ENCODE data around the gene SYNGR3.
"Not testable (repeated sequence)": the region's sequence is repeated elsewhere in the genome, so short reads cannot be mapped to it uniquely, and the experiment has no call there.

Gene SYNGR3

GRCh38 chr16:2008009-2008526 lies 18.3 kb downstream of the SYNGR3 start:
- no peak for DNase-seq (ENCODE audit: low read depth in 2 of 3, low spot score in 1 of 3)

DNA sequence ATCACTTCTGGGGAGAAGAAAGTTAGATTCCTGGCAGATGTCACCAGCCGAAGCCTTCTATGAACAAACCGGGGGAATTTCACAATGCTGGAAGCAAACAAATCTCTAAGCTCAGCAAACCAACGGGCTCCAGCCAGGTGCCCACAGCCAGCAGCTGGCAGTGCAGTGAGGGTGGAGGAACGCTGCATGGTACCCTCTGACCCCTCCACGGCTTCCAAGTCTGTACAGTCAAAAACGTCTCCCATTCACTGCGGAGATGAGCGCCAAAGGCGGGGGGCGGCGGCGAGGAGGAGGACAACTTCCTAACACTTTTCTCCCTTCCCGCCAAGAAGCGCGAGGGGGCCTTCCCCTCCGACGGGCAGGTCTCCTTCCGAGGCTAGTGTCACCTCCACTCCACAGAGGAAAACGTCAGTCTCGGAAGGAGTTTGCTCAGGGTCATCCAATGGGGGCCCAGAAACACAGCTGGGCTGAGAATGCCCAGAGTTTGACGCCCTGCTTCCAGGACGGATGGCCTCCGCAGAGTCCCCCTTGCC lies 18.9 kb downstream of the SYNGR3 start:
- peak in 1 of 3 donors; percentile 45 for DNase-seq (ENCODE audit: low read depth in 2 of 3, low spot score in 1 of 3)

DNA sequence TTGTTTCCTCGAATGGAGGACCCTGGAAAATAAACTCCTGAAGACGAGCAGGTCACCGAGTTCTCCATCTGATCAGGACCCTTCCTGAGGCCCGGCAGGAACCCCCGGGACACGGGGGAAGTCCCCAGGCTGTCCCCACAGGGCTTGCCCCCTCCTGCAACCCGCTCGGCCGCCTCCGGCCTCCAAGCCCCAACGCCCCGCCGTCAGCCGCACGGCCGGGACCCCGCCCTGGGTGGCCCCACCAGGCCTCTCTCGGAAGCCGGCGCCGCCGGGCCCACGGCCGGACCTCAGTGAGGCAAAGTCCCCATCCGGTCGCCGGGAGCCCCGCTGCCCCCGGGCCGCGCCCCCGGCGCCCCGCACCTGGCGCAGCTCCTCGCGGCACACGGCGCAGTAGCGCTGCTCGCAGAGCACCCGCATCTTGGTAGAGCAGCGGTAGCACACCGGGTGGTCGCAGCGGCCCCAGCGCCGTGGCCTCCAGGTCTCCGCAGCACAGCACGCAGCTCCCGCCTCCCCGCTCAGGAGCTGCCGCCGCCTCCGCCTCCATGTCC lies 19.5 kb downstream of the SYNGR3 start:
- DNase-seq (ENCODE audit: low read depth in 2 of 3, low spot score in 1 of 3) = no peak

DNA sequence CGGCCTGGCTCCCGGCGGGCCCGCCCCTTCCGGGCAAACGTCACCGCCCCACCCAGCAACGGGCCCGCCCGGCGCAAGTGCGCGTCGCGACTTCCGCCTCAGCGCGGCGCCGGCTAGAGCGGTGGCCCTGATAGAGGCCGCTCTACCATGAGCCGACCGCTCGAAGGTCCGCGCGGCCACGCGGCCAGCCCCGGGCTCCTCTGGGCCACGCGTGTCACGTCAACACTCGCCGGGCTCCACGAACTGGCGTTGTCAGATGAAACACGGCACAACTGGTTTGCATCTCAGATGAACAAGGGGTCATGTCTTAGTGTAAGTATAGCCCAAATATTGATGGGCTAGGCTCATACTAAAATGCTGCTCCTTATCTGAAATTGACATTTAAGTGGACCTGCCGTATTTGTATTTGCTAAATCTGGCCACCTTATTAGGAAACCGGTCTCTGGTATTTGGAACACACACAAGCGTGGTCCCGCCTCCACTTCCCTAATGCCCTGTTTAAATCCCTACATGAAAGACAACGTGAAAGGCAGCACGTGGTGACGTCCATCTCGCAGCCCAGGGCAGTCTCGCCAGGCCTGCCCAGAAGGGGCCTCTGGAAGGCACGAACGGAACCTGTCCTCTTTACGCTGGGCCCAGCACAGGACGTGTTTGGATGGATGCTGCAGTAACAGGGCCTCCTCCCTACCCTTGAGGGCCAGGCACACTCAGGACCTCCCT lies 20.2 kb downstream of the SYNGR3 start, which contains the start of gene ZNF598:
Gene ZNF598, minus strand, starts transcription at position 31 of the 720 bp plus-strand sequence.
- DNase-seq (ENCODE audit: low read depth in 2 of 3, low spot score in 1 of 3) = peak; percentile 53 to 79 (median 55)

DNA sequence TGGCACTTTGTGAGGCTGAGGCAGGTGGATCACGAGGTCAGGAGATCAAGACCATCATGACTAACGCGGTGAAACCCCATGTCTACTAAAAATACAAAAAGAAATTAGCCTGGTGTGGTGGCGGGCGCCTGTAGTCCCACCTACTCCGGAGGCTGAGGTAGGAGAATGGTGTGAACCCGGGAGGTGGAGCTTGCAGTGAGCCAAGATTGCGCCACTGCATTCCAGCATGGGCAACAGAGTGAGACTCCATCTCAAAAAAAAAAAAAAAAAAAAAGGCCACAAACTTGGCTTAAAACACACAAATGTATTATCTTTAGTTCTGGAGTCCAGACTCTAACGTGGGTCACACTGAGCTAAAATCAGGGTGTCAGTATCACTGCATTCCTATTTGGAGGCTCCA lies 22.0 kb downstream of the SYNGR3 start:
- DNase-seq (ENCODE audit: low read depth in 2 of 3, low spot score in 1 of 3) = not testable (repeated sequence)

GRCh38 chr16:2013527-2013926 lies 23.8 kb downstream of the SYNGR3 start:
- no peak for DNase-seq (ENCODE audit: low read depth in 2 of 3, low spot score in 1 of 3)

- DNase-seq (ENCODE audit: low read depth in 2 of 3, low spot score in 1 of 3) = no peak
Measured at GRCh38 chr16:2015117-2015946, 25.6 kb downstream of the SYNGR3 start.

- DNase-seq (ENCODE audit: low read depth in 2 of 3, low spot score in 1 of 3) = no peak
Measured at GRCh38 chr16:2015947-2016208, 26.1 kb downstream of the SYNGR3 start.

GRCh38 chr16:2016407-2016922 lies 26.7 kb downstream of the SYNGR3 start:
- DNase-seq (ENCODE audit: low read depth in 2 of 3, low spot score in 1 of 3) = no peak

- no peak for DNase-seq (ENCODE audit: low read depth in 2 of 3, low spot score in 1 of 3)
Measured at GRCh38 chr16:2019518-2019920, 29.7 kb downstream of the SYNGR3 start, which contains the start of gene NPW. NPW (plus strand) TSS chr16:2019785.

- DNase-seq (ENCODE audit: low read depth in 2 of 3, low spot score in 1 of 3) = no peak
Measured at GRCh38 chr16:2019921-2020831, 30.4 kb downstream of the SYNGR3 start.

GRCh38 chr16:2022723-2023091 lies 32.9 kb downstream of the SYNGR3 start:
- DNase-seq (ENCODE audit: low read depth in 2 of 3, low spot score in 1 of 3) = no peak

DNA sequence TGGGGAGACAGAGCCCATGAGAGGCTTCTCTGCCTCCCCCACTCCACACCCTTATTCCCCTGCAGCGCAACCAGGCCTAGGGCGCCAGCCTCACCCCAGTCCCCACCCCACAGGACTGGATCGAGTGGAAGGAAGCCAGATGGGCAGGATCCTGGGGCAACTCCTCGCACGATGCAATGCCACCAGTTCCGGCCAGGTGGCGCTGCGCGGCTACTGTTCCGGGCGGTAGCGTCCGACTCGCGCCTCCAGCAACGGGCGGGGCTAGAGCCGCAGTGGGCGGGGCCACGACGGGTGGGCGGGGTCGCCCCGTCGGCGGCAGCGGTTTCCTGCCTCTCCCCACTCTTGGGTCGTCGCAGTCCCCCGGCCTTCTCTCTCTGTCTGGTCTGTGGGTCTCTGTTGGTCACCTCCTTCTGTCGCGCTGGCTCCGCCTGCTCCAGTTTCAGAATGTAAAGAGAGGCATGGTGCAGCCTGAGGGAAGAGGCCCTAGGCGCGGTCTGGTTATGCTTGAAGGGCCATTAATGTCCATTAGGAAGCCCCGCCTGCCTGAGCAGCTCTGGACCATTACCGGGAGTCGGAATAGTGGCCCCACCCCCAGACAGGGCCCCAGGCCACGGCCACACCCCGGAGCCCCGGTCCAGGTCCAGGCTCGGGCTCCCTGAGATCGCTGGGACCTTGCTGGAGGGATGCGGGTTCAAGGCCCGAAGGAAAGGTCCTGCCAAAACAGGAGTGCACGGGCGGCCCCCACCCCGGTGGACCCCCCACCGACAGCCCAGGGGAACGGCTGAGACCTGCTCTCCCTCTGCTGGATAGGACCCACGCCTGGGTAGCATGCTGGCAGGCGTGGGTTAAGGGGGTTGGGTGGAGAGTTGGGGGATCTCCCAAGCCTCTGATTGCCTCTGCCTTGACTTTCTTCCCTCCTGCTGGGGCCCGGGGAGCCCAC lies 33.6 kb downstream of the SYNGR3 start:
- peak; percentile 87 to 99 (median 92) for DNase-seq (ENCODE audit: low read depth in 2 of 3, low spot score in 1 of 3)

- DNase-seq (ENCODE audit: low read depth in 2 of 3, low spot score in 1 of 3) = no peak
Measured at GRCh38 chr16:2024032-2024420, 34.3 kb downstream of the SYNGR3 start.

- DNase-seq (ENCODE audit: low read depth in 2 of 3, low spot score in 1 of 3) = no peak
Measured at GRCh38 chr16:2025251-2025650, 35.5 kb downstream of the SYNGR3 start.

- DNase-seq (ENCODE audit: low read depth in 2 of 3, low spot score in 1 of 3) = no peak
Measured at GRCh38 chr16:2025878-2026460, 36.2 kb downstream of the SYNGR3 start.

- DNase-seq (ENCODE audit: low read depth in 2 of 3, low spot score in 1 of 3) = no peak
Measured at GRCh38 chr16:2026461-2027023, 36.8 kb downstream of the SYNGR3 start, which contains the start of gene NHERF2. NHERF2 (plus strand) TSS chr16:2026902; CDS start chr16:2027006, 104 bp downstream.

All from stimulated activated CD4-positive, alpha-beta T cell treated with anti-CD3 and anti-CD28 coated beads, Interleukin-12 subunit alpha, Interleukin-12 subunit beta, amount 100 ng/mL, for 48 hours (primary cell).